H1 (cell line): ENCODE data around the gene SLC43A3. TPM values are rescaled to one million over a fixed set of nuclear protein-coding genes. Genes with fewer than 3 reads are reported as not detected.

Source experiments
- CTCF ChIA-PET: fragments of 300-600 bp; sonication (Branson Sonifier 250); formaldehyde crosslinking; loops from one replicate; lab custom pipeline; 2021; ENCODE audit not compliant: partially characterized antibody; lab: Charles Lee
- POLR2A ChIA-PET: fragments of 300-600 bp; sonication (Branson Sonifier 250); formaldehyde crosslinking; loops from one replicate; lab custom pipeline; 2021; ENCODE audit warnings: inconsistent platforms; ENCODE audit not compliant: partially characterized antibody; lab: Charles Lee
- DNase-seq, 2 experiments: peaks; one replicate each; pipeline versions ENCODE4 v3.0.0 to v3.0.0-alpha.2; 2010 to 2022; ENCODE audit warnings: low spot score in 2 of 2, low read depth in 1 of 2, mixed read lengths in 1 of 2
- FAIRE-seq: peaks from 2 replicates; lab custom pipeline; 2011; peaks lifted over from hg19 to GRCh38; lab: Jason Lieb, UNC
- H2AFZ ChIP-seq: 2 replicates; pipeline ENCODE4 v1.8.1; 2012; ENCODE audit warnings: low read length, inconsistent platforms
- H2AK5ac ChIP-seq: 2 replicates; pipeline ENCODE4 v1.6.1; 2013; ENCODE audit warnings: low read depth, low read length
- H2BK120ac ChIP-seq: replicated peaks from 2 replicates; pipeline ENCODE3; 2013; ENCODE audit warnings: low read depth, low read length, inconsistent platforms
- H2BK12ac ChIP-seq: 2 replicates; pipeline ENCODE4 v1.6.1; 2013; ENCODE audit warnings: low read depth, low read length
- H2BK15ac ChIP-seq: 2 replicates; pipeline ENCODE4 v1.6.1; 2013; ENCODE audit warnings: low read length
- H2BK20ac ChIP-seq: 2 replicates; pipeline ENCODE4 v1.6.1; 2013; ENCODE audit warnings: low read length
- H2BK5ac ChIP-seq: 2 replicates; pipeline ENCODE4 v1.6.1; 2013; ENCODE audit warnings: low read depth, low read length
- H3K14ac ChIP-seq: 2 replicates; pipeline ENCODE4 v1.6.1; 2013; ENCODE audit warnings: inconsistent platforms; ENCODE audit not compliant: insufficient read length
- H3K18ac ChIP-seq: 2 replicates; pipeline ENCODE4 v1.6.1; 2013; ENCODE audit warnings: low read length; ENCODE audit errors: extremely low read depth
- H3K23ac ChIP-seq: 2 replicates; pipeline ENCODE4 v1.6.1; 2013; ENCODE audit warnings: inconsistent platforms; ENCODE audit not compliant: insufficient read length
- H3K23me2 ChIP-seq: 2 replicates; pipeline ENCODE4 v1.6.1; 2013; ENCODE audit warnings: low read depth, low read length
- H3K27ac ChIP-seq: 2 replicates; pipeline ENCODE4 v1.6.1; 2011; ENCODE audit warnings: low read depth, low read length, inconsistent platforms
- H3K27me3 ChIP-seq, 4 experiments: replicated peaks in 1 of 4; 1 replicate in 1 of 4; 2 replicates in 3 of 4; pipeline versions ENCODE4 v1.6.1 to v1.8.1; 2011 to 2013; ENCODE audit warnings: low read length in 3 of 4, mild to moderate bottlenecking in 3 of 4, inconsistent platforms in 2 of 4, mixed read lengths in 2 of 4, moderate library complexity in 1 of 4; ENCODE audit not compliant: control insufficient read depth in 3 of 4, insufficient read depth in 3 of 4; ENCODE audit errors: extremely low read depth in 1 of 4
- H3K36me3 ChIP-seq, 4 experiments: 2 replicates each; pipeline versions ENCODE4 v1.6.1 to v1.8.1; 2011 to 2013; ENCODE audit warnings: mild to moderate bottlenecking in 4 of 4, low read length in 3 of 4, moderate library complexity in 2 of 4, control low read depth in 1 of 4, inconsistent platforms in 1 of 4; ENCODE audit not compliant: insufficient read depth in 4 of 4, control insufficient read depth in 2 of 4
- H3K4ac ChIP-seq: replicated peaks from 2 replicates; pipeline ENCODE3; 2013; ENCODE audit warnings: low read length, low read depth, mixed read lengths, inconsistent platforms; ENCODE audit not compliant: insufficient read length
- H3K4me1 ChIP-seq, 4 experiments: replicated peaks in 1 of 4; 1 replicate in 1 of 4; 2 replicates in 3 of 4; pipeline versions ENCODE4 v1.6.1 to v1.8.1; 2011 to 2013; ENCODE audit warnings: low read length in 3 of 4, inconsistent platforms in 2 of 4, mixed read lengths in 1 of 4; ENCODE audit not compliant: insufficient read depth in 4 of 4, control insufficient read depth in 3 of 4
- H3K4me2 ChIP-seq, 2 experiments: 2 replicates each; pipeline versions ENCODE4 v1.6.1 to v1.8.1; 2011 to 2013; ENCODE audit warnings: low read depth in 2 of 2, low read length in 2 of 2, control low read depth in 1 of 2, inconsistent platforms in 1 of 2, mild to moderate bottlenecking in 1 of 2; ENCODE audit not compliant: insufficient read depth in 1 of 2
- H3K4me3 ChIP-seq, 4 experiments: fragments of 200-600, 300-600 bp in 1 of 4; sonication (generic), shearing (Covaris generic), sonication (Bioruptor Twin) in 1 of 4; 2 replicates each; pipeline versions ENCODE4 v1.5.1 to v1.8.1; 2011 to 2016; ENCODE audit warnings: low read length in 4 of 4, low read depth in 3 of 4, control low read depth in 2 of 4, inconsistent platforms in 2 of 4, mild to moderate bottlenecking in 2 of 4, mixed read lengths in 1 of 4, moderate library complexity in 1 of 4; ENCODE audit not compliant: insufficient read depth in 2 of 4; ENCODE audit errors: extremely low read depth in 1 of 4
- H3K56ac ChIP-seq: replicated peaks from 2 replicates; pipeline ENCODE3; 2013; ENCODE audit warnings: low read depth, mild to moderate bottlenecking, mixed read lengths, low read length, inconsistent platforms; ENCODE audit not compliant: insufficient read length
- H3K79me1 ChIP-seq: 2 replicates; pipeline ENCODE4 v1.6.1; 2013; ENCODE audit warnings: low read depth, low read length, control low read depth
- H3K79me2 ChIP-seq, 2 experiments: 2 replicates each; pipeline versions ENCODE4 v1.6.1 to v1.8.1; 2012 to 2013; ENCODE audit warnings: low read length in 2 of 2, mild to moderate bottlenecking in 2 of 2, inconsistent platforms in 1 of 2; ENCODE audit not compliant: insufficient read depth in 2 of 2, control insufficient read depth in 1 of 2
- H3K9ac ChIP-seq, 4 experiments: replicated peaks in 1 of 4; 1 replicate in 1 of 4; 2 replicates in 3 of 4; pipeline versions ENCODE4 v1.6.1 to v1.8.1; 2011 to 2013; ENCODE audit warnings: low read depth in 3 of 4, low read length in 3 of 4, control low read depth in 2 of 4, mild to moderate bottlenecking in 2 of 4, moderate library complexity in 2 of 4, inconsistent platforms in 1 of 4; ENCODE audit errors: extremely low read depth in 1 of 4
- H3K9me3 ChIP-seq, 2 experiments: 2 replicates each; pipeline versions ENCODE4 v1.6.1 to v1.8.1; 2012 to 2013; ENCODE audit warnings: mild to moderate bottlenecking in 2 of 2, moderate library complexity in 2 of 2, control low read depth in 1 of 2, inconsistent platforms in 1 of 2, low read depth in 1 of 2, low read length in 1 of 2, mixed read lengths in 1 of 2; ENCODE audit not compliant: insufficient read depth in 2 of 2
- H4K20me1 ChIP-seq, 2 experiments: replicated peaks in 1 of 2; 2 replicates each; pipeline versions ENCODE3 to v1.8.1; 2011 to 2013; ENCODE audit warnings: inconsistent platforms in 2 of 2, low read length in 2 of 2, mild to moderate bottlenecking in 1 of 2; ENCODE audit not compliant: insufficient read depth in 2 of 2, control insufficient read depth in 1 of 2
- H4K5ac ChIP-seq: 2 replicates; pipeline ENCODE4 v1.6.1; 2013; ENCODE audit warnings: low read length, low read depth, mixed read lengths, inconsistent platforms; ENCODE audit not compliant: insufficient read length
- H4K8ac ChIP-seq: 2 replicates; pipeline ENCODE4 v1.8.0; 2013; ENCODE audit warnings: mild to moderate bottlenecking, moderate library complexity, low read length, inconsistent platforms; ENCODE audit not compliant: insufficient read depth; ENCODE audit errors: extremely low read depth
- H4K91ac ChIP-seq: replicated peaks from 2 replicates; pipeline ENCODE3; 2013; ENCODE audit warnings: low read length, mixed read lengths, inconsistent platforms; ENCODE audit not compliant: insufficient read length
- POLR2A ChIP-seq, 2 experiments: IDR thresholded peaks; 1 replicate in 1 of 2; 2 replicates in 1 of 2; pipeline ENCODE4 v1.6.1; 2011; ENCODE audit warnings: low read depth in 2 of 2, low read length in 2 of 2, mild to moderate bottlenecking in 2 of 2; ENCODE audit errors: control extremely low read depth in 1 of 2
- SUZ12 ChIP-seq: fragments of 200-600 bp; sonication (generic); IDR thresholded peaks from 2 replicates; pipeline ENCODE4 v1.6.1; 2012; ENCODE audit warnings: mild to moderate bottlenecking, inconsistent platforms, low read length, moderate library complexity, mixed read lengths
- WGBS, 2 experiments: shearing (Covaris generic) in 1 of 2; methylation state at CpG; one replicate each; pipeline versions ENCODE4 v1.1.6 to v1.1.7; 2013 to 2015; ENCODE audit warnings: low lambda C conversion rate in 2 of 2, mixed read lengths in 2 of 2, inconsistent platforms in 1 of 2, low coverage in 1 of 2, missing lambda C conversion rate in 1 of 2; ENCODE audit not compliant: insufficient replicate concordance in 2 of 2, insufficient coverage in 1 of 2, insufficient read length in 1 of 2; ENCODE audit errors: extremely low coverage in 1 of 2, missing lambda C conversion rate in 1 of 2; 5-methylcytosine and 5-hydroxymethylcytosine counted together
- polyA plus RNA-seq, 7 experiments: library from polyadenylated mRNA; depleted of rRNA in 3 of 7; stranded (reverse) in 5 of 7; unstranded in 2 of 7; fragments of >200 nt in 5 of 7; fragments of 200-250 nt in 2 of 7; gene quantifications; 1 replicate in 5 of 7; 2 replicates in 1 of 7; 4 replicates in 1 of 7; pipeline versions ENCODE4 v1.2.1 to v1.2.3, GENCODE V29; 2011 to 2013; ENCODE audit warnings: missing spikeins in 2 of 7, mixed read lengths in 2 of 7
- total RNA-seq: library from RNA; stranded (reverse); fragmentation: NEBNext Ultra II Directional; extraction: Animal tissue kit (Norgen Biotek cat#: 25700); gene quantifications from 2 replicates; pipeline ENCODE4 v1.2.1, GENCODE V29; 2021

The SLC43A3 gene
- total and polyA plus RNA-seq, 2 of the 8 experiments (the other 6 are each of a cell fraction or from before 2014, with no cell fraction given) = 31.8 to 67.8 TPM

- H3K18ac ChIP-seq = no peak overlapping the region
- H3K23ac ChIP-seq = no peak overlapping the region
- no peak overlapping the region for H2BK12ac ChIP-seq
- no peak overlapping the region for H2BK120ac ChIP-seq
- no peak overlapping the region for H2BK20ac ChIP-seq
- H2BK5ac ChIP-seq = no peak overlapping the region
- DNase-seq (no peak), FAIRE-seq (no peak)
- no peaks in the 10 kb centered on the region for H3K4me1 ChIP-seq
- H3K79me2 ChIP-seq = no peaks in the 10 kb centered on the region
- no peak overlapping the region for H3K4me3 ChIP-seq
- H4K8ac ChIP-seq = no peak overlapping the region
- no peak overlapping the region for H3K27ac ChIP-seq
- no peaks in the 10 kb centered on the region; a peak in 2 of 7 replicates for H3K27me3 ChIP-seq
- H4K20me1 ChIP-seq = no peaks in the 10 kb centered on the region
- ChIA-PET CTCF (interaction anchor here (1.4 kb wide), 2 partner anchors 17 to 31 kb away, joined by 3 to 4 read pairs; no protein-coding TSS in a partner anchor), POLR2A (interaction anchor here (0.8 kb wide), 1 partner anchor 17 kb away, joined by 3 read pairs; no protein-coding TSS in a partner anchor)
- H2AK5ac ChIP-seq = no peak overlapping the region
- no peak overlapping the region for H3K9ac ChIP-seq
- H3K56ac ChIP-seq = no peak overlapping the region
- H3K9me3 ChIP-seq = no peaks in the 10 kb centered on the region
- 92% methylated on average over 2 of the region's 2 CpGs; no CpG with 5 or more reads in 1 of the 2 experiments for WGBS, 2 experiments
- H3K14ac ChIP-seq = no peak overlapping the region
- H3K23me2 ChIP-seq = no peaks in the 10 kb centered on the region
- no peaks in the 10 kb centered on the region for H3K79me1 ChIP-seq
- no peak overlapping the region for H4K91ac ChIP-seq
- H3K4ac ChIP-seq = no peak overlapping the region
- no peak overlapping the region for H2BK15ac ChIP-seq
- no peak overlapping the region for H3K4me2 ChIP-seq
- no peak overlapping the region for H2AFZ ChIP-seq
- no peak overlapping the region for H4K5ac ChIP-seq
- TF ChIP-seq SUZ12 = no peak
- TF ChIP-seq POLR2A (IDR thresholded peaks at IDR 0.05; ENCODE audit: control extremely low read depth in 1 of 2, low read depth in 2 of 2, low read length in 2 of 2) = no peak
- no peaks in the 10 kb centered on the region for H3K36me3 ChIP-seq
Observed at GRCh38 chr11:57396744-57397143, 30.2 kb downstream of the SLC43A3 start.
